Ammon's horn (tissue), 1 donor: Measurements from ENCODE around the gene GALNTL6.
"Not testable (repeated sequence)": the region's sequence is repeated elsewhere in the genome, so short reads cannot be mapped to it uniquely, and the experiment has no call there.

ENCODE experiments used
- DNase-seq: peaks from one replicate; pipeline ENCODE4 v3.0.0-alpha.2; 2016; ENCODE audit warnings: low spot score

Gene GALNTL6

GRCh38 chr4:172868271-172868670 is 1055.1 kb downstream of the GALNTL6 start:
- DNase-seq, result no peak

DNA sequence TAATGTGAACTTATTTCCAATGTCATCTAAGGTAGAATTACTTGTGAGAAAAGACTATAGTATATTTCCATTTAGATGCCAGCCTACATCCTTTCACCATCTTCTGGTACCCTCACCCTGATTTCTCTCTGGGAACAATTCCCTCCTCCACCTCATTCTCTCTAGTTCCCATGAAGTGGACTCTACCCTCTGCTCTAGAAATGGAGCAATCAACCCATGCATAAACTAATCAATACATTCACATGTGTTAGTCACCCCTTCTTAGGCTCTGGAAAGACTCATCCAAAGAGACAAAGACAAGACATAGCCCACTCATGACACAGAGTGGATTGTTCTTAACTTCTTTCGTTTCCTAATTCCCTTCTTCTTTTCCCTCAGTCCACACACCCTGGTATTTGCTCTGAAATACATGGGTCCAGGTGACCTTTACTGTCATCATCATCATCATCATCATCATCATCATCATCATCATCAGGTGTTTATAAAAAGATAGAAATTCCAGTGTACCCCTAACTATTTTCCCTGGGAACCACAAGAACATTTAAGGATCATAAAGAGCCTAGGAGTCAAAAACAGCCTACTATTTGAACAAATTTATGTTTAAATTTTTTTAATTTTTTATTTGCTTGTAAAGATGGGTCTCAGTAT is 1056.5 kb downstream of the GALNTL6 start:
- DNase-seq, result no peak

GRCh38 chr4:172871381-172871780 is 1058.2 kb downstream of the GALNTL6 start:
- no peak for DNase-seq

- no peak for DNase-seq
These were observed 1061.7 kb downstream of the GALNTL6 start for GRCh38 chr4:172874944-172875343.

DNA sequence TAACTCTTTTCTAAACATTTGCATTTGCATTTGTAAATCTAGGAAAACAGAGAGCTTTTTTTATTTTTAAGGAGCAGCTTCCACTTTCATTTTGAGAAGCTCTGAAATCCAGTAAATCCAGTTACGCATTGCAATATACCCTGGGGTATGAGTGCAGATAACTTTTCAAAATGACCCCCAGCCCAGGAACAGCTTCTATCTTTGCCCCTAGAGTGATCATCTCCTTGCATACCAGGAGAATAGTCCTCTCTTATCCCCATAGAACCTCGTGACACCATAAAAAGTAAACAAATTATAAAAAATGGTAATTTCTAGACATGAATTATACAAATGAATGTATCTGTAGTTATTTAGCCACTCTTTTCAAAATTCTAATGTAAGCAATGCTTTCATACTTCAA is 1063.2 kb downstream of the GALNTL6 start:
- DNase-seq, result no peak

GRCh38 chr4:172881645-172882044 is 1068.4 kb downstream of the GALNTL6 start:
- DNase-seq, result no peak

- not testable (repeated sequence) for DNase-seq
These were observed 1074.2 kb downstream of the GALNTL6 start for GRCh38 chr4:172887358-172887757.

DNA sequence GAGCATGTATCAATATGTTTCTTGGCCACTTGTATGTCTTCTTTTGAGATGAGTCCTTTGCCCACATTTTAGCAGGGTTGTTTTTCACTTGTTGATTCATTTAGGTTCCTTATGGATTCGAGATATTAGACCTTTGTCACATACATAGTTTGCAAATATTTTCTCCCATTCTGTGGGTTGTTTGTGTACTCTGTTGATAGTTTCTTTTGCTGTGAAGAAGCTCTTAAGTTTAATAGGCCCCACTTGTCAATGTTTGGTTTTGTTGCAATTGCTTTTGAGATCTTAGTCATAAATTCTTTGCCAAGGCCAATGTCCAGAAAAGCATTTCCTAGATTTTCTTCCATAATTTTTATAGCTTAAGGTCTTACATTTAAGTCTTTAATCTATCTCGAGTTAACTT is 1074.8 kb downstream of the GALNTL6 start:
- DNase-seq, result no peak

GRCh38 chr4:172892300-172892699 is 1079.1 kb downstream of the GALNTL6 start:
- DNase-seq, result no peak

DNA sequence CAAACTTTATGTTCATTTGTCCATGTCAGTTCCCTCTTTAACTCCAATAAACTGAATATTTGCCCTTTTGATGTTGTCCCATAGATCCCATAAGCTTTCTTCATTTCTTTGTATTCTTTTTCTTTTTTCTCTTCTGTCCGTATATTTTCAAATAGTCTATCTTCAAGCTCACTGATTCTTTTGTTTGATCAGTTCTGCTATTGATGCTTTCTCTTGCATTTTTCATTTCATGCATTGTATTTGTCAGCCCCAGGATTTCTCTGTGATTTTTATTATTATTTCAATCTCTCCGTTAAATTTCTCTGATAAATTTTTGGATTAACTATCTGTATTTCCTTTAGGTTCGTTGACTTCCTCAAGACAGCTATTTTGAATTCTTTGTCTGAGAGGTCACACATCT is 1082.5 kb downstream of the GALNTL6 start:
- no peak for DNase-seq

DNA sequence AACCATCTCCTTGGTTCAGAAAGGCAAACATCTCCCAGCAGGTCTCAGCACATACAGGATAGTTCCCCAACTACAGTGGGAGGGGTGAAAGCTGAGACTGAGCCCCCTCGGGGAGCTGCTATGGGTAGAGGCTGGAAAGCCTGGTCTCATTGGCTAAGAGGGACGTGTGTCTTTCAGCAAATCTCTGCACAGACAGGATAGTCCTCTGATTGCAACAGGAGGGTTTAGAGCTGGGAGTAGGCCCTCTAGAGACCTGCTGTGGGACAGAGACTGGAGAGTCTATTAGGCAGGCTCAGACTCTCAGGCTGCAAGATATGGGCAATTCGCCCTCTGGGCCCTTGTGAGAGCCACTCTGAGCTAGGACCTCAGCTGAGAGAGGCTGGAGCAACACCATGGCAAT is 1083.8 kb downstream of the GALNTL6 start:
- DNase-seq, result no peak

DNA sequence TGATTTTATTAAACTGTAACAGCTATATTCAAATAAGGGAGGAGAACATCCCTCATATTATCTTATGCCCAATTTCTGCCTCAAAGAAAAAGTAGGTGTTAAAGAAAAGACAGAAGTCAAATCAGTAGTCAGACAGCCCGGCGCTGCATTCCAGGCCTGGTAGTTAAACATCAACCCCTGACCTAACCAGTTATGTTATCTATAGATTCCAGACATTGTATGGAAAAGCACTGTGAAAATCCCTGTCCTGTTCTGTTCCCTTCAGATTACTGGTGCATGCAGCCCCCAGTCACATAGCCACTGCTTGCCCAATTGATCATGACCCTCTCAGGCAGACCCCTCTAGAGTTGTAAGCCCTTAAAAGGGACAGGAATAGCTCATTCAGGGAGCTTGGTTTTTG is 1085.5 kb downstream of the GALNTL6 start:
- no peak for DNase-seq

- DNase-seq, result no peak
These were observed 1086.7 kb downstream of the GALNTL6 start for GRCh38 chr4:172899861-172900260.

- DNase-seq, result no peak
These were observed 1087.7 kb downstream of the GALNTL6 start for GRCh38 chr4:172900900-172901299.

DNA sequence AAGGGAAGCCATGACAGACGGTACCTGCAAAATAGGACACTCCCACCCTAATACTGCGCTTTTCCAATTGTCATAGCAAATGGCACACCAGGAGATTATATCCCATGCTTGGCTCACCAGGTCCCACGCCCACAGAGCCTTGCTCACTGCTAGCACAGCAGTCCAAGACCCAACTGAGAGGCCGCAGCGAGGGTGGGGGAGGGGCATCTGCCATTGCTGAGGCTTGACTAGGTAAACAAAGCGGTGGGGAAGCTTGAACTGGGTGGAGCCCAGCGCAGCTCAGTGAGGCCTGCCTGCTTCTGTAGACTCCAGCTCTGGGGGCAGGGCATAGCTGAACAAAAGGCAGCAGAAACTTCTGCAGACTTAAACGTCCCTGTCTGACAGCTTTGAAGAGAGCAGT is 1099.3 kb downstream of the GALNTL6 start:
- not testable (repeated sequence) for DNase-seq

- not testable (repeated sequence) for DNase-seq
These were observed 1104.2 kb downstream of the GALNTL6 start for GRCh38 chr4:172917403-172917802.

GRCh38 chr4:172919269-172919668 is 1106.1 kb downstream of the GALNTL6 start:
- DNase-seq, result no peak

GRCh38 chr4:172927096-172927814 is 1114.1 kb downstream of the GALNTL6 start:
- DNase-seq, result no peak

DNA sequence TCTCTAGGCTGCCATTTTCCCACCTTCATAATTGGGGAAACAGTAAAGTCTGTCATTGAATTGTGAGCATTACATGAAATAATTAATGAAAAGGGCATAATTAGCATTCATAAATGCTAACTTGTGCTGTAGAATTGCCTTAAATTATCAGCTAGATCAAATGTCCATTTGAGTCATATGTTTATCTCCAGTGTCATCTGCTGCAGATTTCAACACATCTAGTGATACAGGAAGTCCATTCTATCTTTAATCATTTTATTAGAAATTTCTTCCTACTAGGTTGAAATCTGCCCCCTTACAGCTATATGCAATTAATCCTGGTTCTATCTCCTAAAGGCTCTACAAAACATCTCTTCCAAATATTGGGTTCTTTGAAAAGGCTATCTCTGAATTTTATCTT is 1115.1 kb downstream of the GALNTL6 start:
- DNase-seq, result no peak

DNA sequence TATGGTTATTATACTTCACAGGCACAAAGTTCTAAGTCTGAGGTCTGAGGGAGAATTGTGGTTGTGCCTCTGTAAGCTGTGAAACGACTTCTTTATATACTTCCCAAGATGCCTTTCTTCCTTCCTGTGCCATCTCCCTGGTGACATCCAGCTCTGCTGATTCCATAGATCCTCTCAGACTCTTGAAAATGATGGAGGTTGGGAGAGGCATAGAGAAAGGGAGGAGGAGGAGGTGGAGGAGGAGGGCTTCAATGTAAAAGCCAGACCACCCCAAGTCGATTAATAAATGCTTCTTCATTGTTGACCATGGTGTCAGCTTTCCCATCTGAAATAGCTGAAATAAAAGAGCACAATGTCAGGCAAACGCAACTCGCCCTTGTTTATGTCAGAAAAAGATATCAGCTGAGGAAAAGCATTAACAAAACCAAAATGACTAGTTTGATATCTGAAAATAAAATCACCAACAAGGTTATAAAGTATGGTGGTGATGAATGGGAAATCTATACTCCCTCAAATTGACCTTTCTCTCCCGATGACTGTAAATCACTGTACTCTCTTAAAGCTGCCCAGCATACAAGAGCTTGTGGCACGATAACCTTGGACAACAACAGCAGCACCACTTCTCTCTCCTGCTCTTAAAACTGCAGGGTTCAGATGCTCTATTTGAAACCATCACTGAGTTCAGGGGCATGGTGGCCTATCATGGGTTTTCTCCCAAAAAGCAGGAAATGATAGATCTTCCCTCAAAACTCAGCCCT is 1125.0 kb downstream of the GALNTL6 start:
- no peak for DNase-seq

GRCh38 chr4:172938870-172939269 is 1125.7 kb downstream of the GALNTL6 start:
- DNase-seq, result no peak

- no peak for DNase-seq
These were observed 1129.6 kb downstream of the GALNTL6 start for GRCh38 chr4:172942840-172943239.

DNA sequence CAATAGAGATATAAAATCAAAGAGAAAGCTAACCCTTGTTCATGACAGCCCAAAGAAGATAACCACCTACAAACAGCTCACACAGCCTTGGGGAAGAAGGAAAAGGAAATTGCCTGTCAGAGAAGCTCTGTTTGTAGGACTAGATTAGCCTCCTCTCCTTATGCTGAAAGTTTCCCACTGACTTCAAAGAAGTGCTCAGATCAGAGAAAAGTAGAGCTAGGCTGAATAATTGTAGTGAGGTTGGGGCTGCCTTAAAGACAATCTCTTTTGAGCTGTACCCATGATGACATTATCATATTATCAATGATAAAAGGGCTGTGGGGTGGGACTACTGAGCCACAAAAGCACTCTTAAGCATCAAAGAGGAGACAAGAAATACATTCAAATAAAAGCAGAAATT is 1132.4 kb downstream of the GALNTL6 start:
- DNase-seq, result no peak
